ENCODE measurements around the gene ZNF14.
"Not testable (repeated sequence)": the region's sequence is repeated elsewhere in the genome, so short reads cannot be mapped to it uniquely, and the experiment has no call there.

The ZNF14 gene

DNA sequence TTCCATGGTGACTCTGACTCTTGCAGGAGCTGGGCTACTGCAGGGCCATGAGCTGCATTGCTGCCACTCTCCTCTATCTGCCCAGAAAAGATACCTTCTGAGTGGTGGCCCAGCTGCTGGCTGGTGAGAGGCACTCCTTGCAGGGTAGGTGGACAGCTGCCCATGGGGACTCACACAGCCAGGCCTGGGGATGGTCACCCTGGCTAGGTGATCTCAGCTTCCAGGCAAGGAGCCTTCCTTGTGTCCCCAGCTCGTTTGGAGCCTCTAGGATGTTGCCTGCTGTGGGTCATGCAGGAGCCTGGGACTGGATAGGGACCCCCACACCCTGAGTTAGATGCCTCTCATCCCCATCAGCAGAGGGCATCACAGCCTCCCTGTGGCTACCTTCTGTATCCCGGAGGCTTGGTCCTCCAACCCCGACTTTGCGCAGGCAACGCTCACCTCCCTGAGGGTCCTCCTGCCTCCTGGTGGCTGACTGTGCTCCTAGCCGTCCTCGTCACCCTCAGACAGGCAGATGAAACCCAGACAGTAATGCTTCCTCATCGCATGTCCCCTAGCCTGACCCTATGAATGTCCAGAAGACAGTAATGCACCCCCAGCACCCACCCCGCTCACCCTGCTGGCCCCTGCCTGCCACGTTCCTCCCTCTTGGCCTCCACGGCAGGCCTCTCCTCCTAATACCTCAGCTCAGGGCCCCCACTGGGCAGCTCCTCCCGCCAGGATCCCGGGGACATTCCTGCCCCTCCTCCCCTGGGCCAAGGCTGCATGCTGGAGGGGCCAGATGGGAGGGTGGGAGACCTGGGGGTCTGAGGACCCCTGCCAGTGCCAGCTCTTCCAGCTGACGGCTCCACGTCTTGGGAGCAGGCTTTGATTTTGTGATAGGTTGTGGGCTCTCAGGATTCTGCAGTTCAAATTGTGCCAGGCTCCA, 13.6 kb upstream of the ZNF14 start:
- no peak for DNase-seq

DNA sequence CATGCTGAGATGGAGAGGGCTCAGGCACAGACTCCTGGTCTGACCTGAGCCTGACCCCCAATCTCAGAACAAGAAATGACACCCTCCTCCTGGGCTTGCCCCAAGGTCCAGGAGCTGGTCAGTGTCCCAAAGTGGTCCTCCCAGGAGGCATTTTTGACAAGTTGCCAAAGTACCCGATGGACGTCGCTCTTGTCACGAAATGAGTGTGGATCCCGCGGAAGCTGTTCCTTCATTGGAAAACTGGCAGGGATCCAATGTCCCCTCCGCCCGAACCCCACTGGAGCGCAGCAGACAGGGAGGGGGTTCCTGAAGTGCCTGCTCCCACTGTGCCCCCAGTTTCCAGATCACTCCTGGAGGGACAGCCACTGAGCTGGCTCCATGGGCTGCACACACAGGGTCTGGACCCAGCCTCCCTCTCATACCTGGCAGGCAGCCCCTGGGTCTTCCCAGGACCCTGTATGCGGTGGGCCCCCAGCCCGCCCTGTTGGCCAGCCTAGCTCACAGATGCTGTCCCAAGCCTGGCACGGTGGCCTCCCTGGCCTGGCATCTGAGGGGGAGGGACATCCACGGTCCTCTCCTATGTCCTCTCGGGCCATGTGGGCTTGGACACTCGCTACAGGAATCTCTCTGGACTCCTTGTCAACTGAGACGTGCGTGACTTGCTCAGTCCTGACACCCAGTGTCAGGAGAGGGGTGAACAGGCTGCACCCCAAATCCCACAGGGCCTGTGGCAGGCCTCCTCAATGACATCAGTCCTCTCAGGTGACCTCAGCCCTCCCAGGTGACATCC, 12.8 kb upstream of the ZNF14 start:
- no peak for DNase-seq

DNA sequence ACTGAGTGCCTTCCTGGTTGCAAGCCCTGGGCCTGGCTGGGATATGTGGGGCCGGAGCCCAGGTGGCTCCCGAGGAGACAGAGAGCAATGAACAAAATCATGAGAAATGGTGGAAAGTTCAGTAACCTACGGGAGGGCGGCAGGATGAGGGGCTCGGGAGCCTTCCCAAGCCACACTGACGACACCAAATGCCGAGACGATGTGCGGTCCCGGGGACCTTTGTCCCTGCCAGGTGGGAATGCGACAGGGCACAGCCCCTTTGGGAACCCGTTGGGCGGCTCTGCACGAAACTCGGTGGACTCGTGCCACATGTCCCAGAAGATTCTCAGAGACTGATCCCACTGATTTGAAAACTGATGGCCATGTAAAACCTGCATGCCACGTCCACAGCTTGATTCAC, 11.7 kb upstream of the ZNF14 start:
- no peak for DNase-seq

DNA sequence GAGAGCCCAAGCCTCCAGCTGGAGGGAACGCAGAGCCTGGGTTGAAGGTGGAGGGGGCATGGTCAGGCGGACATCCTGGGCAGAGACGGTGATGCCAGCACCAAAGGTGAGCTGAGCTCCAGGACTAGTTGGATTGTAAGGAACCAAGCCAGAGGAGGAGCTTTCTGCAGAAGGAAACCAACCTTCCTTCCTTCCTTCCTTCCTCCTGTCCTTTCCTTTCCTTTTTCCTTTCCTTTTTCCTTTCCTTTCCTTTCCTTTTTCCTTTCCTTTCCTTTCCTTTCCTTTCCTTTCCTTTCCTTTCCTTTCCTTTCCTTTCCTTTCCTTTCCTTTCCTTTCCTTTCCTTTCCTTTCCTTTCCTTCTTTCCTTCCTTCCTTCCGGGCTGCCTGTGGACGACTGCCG, 11.0 kb upstream of the ZNF14 start:
- DNase-seq: not testable (repeated sequence)

DNA sequence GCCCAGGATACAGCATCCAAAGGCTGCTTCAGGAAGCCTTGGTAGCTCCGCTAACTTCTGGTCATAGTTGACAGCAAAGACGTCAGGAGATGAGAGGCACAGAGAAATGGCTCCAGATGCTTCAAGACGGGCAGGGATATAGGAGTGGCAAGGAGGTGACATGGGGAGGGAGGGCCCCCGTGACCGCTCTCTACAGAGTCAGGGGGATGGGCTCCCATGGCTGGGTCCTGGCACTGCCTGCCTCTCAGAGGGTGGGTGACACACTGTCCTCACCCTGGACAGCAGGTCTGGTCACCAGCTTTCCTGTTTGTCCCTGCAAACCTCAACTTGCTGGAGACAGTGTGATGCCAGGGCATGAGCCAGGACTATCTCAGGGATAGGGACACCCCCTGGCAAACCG, 10.3 kb upstream of the ZNF14 start:
- DNase-seq: no peak

DNA sequence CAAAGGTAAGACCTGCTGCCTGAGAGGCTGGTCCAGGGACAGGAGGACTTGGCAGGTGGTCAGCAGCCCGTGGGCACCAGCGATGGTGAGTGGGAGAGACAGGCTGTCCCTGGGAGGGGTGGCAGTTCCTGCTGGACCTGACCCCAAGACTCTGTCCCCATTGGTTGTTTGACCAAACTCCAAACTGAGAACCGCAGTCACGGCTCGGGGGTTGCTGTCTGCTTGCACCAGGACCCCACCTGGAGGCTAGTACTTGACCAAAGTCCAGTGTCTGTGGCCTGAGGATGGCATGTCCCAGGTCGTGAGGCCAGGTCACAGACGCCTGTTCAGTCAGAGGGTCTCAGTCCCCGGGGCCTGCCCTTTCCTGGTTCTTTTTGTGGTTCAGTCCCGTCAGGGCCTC, 9.9 kb upstream of the ZNF14 start:
- DNase-seq: no peak

DNA sequence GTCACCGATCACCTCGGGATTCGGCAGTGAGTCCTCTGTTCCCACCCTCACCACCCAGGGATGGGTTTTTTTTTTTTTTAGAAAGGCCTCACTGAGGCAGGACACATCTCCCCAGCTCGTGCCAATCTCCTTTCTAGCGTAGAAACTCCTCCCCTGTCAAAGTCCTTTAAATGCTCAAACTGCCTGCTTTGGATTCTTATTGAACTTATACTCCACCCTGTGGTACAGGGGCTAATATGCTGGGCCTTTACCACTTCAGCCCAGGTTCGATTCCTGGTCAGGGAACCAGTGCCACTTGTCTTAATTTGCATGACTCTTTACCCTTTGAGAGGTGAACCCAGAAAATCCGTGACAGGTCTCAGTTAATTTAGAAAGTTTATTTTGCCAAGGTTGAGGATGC, 8.3 kb upstream of the ZNF14 start:
- no peak for DNase-seq

DNA sequence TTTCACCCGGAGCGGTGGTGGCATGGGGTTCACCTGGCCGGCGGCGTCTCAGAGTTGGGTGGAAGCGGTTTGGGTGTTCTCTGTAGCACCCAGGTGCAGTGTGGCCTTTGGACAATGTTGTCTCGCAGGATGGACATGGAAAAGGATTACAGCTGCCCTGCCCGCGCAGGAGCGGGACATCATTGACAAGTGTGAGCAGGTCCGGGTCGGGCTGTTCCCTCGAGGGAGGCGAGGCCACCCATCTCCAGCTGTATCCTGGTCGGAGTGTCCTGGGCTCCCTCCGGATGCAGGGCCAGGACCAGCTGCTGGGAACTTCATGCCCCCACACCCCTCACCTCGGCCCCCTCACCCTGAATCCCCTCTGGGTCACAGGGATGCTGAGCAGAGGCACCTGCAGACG, 7.8 kb upstream of the ZNF14 start:
- no peak for DNase-seq

DNA sequence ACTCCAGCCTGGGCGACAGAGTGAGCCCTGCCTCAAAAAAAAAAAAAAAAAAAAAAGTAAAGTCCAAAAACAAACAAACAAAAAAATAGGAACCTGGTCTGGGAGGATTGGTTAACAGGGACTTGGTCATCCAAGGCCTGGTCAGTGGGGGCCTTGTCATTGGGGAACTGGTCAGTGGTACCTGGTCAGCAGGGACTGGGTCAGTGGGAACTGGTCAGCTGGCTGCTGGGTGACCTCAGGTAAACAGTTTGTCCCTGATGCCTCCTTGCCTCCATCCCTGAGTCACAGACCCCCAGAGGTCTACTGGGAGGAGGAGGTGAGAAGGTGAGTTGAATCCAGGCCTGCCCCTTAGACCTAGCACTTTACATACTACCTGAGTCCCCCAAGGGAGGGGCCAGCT, 5.7 kb upstream of the ZNF14 start:
- no peak for DNase-seq

DNA sequence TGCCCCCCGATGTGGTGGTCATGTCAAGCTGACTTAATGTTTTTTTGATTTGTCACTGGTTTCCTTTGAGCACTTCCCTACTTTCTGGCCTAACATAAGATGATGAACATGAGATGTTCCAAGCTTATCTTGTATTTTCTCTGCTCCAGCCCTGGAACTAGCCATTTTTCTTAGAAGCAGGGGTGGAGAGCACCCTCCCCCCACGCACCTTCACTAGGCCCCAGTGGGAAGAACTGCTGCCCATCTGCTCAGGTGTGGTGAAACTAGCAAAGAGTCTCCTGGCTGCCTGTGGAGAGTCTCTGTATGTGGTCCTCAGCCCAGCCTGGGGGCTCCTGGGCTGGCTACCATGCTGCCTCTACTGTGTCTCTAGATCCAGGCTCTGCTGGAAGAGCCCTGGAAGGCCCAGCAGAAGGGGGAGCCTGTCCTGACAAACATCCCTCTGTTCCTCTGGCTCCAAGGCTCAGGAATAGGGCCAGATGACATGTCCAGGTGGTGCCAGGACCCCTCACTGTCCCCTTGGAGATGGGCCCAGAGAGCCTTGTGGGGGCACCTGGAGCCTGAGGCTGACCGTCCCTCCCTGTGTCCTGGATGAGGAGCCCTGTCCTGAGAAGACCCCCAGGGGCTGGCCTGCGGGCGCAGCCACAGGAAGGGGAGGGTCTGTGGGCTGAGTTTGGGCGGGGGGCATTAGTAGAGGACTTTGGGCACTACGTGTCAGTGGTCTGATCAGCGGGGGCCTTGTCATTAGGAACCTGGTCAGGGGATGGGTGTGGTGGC, 4.8 kb upstream of the ZNF14 start:
- no peak for DNase-seq

DNA sequence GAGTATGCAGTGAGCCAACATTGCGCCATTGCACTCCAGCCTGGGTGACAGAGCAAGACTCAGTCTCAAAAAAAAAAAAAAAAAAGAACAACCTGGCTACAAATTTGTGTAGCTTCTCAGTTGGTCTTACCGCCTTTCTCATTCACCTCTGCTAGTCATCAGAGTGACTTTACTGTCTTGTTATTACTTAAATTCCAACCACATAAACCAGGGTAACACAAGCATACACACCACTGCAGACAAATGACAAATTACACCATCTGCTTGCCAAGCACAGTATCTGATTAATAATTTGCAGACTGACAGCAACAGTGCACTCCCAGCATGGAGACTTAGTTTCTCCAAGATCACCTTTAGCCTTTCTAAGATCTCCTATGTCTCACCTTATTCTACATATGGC, 11.0 kb downstream of the ZNF14 start:
- DNase-seq: no peak

DNA sequence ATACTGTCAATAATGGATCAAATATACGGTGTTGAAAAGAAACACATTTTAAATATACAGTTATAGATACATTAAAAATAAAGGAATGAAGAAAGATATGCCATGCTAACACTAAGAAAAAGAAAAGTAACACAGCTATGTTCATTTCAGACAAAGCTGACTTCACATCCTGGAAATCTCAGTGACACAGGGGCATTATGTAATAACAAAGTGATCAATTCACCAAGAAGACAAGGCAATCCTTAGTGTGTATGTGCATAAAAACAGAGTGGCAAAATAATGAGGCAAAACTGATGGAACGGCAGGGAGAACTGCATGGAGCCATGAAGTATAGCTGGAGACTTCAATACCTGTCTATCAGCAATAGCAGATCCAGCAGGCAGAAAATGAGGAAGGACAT, 13.1 kb downstream of the ZNF14 start:
- DNase-seq: no peak

DNA sequence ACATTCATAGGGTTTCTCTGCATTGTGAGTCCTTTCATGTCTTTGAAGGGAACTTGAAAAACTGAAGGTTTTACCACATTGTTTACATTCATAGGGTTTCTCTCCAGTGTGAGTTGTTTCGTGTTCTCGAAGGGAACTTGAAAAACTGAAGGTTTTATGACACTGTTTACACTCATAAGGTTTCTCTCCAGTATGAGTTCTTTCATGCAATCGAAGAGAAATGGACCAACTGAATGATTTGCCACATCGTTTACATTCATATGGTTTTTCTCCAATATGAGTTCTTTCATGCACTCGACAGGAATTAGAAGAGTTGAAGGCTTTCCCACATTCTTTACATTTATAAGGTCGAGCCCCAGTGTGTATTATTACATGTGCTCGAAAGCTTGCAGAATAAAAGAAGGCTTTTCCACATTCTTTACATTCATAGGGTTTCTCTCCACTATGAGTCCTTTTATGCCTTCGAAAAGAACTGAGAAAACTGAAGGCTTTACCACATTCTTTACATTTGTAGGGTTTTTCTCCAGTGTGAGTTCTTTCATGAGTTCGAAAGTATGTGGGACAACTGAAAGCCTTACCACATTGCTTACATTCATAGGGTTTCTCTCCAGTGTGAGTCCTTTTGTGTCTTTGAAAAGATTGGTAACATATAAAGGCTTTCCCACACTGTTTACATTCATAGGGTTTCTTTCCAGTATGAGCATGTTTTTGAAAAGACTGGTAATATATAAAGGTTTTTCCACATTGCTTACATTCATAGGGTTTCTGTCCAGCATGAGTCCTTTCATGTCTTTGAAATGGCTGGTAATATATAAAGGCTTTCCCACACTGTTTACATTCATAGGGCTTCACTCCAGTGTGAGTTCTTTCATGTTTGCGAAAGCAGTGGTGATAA, 20.7 kb downstream of the ZNF14 start:
- DNase-seq: no peak

DNA sequence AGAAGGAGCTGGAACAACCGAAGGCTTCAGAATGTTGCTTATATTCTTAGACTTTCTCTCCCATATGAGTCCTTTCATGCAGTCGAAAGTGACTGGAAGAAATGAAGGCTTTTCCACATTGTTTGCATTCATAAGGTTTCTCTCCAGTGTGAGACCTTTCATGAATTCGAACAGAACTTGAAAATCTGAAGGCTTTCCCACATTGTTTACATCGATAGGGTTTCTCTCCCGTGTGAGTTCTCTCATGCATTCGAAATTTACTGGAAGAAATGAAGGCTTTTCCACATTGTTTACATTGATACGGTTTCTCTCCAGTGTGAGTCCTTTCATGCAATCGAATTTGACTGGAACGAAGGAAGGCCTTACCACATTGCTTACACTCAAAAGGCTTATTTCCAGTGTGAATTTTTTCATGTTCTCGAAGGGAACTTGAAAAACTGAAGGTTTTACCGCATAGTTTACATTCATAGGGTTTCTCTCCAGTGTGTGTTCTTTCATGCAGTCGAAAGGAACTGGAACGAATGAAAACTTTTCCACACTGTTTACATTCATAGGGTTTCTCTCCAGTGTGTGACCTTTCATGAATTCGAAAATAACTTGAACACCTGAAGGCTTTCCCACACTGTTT, 21.5 kb downstream of the ZNF14 start:
- no peak for DNase-seq

DNA sequence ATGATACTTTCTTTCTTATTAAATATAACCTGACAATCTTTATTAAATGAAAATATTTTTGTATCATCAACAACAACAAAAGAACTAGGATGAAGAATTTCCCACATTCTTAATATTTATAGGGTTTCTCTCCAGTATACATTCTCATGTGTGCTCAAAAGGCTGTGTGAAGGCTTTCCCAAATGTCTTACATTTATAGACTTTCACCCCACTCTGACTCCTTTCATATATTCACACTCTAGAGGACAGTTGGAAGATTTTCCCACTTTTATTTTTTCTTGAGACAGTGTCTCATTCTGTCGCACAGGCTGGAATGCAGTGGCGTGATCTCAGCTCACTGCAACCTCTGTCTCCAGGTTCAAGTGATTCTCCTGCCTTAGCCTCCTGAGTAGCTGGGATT, 22.4 kb downstream of the ZNF14 start:
- no peak for DNase-seq

DNA sequence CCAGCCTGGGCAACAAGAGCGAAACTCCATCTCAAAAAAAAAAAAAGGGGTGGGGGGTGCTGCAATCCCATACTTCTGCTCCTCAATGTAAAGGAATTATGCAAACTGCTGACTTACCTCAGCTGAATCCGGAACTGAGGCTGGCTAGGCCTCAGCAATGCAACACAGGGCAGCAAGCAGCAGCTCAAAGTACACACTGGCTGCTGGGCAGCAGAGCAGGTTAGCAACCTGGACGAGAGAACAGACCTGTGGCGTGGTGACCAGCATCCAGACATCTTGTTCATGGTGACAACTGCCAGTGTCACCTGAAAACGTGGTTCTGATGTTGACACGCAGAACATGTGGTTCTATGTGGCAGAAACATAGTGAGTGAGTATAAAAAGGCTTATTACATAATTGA, 28.1 kb downstream of the ZNF14 start:
- DNase-seq: no peak

DNA sequence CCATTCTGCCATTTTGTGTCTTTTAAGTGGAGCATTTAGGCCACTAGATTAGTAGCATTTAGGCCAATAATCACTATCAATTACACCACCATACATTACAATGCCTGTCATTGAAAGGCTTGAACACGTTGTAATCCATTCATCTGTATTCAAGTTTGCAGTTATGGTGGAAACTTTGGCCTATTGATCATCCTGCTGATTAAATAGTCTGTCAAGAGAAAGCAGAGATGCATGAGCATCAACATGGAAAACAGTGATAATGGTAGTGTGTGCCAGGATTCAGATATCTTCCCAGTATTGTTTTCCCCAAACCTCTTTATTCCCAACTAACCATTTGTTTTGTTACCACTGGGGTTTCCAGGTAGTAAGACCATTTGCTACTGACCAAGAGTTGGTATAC, 32.4 kb downstream of the ZNF14 start:
- not testable (repeated sequence) for DNase-seq

DNA sequence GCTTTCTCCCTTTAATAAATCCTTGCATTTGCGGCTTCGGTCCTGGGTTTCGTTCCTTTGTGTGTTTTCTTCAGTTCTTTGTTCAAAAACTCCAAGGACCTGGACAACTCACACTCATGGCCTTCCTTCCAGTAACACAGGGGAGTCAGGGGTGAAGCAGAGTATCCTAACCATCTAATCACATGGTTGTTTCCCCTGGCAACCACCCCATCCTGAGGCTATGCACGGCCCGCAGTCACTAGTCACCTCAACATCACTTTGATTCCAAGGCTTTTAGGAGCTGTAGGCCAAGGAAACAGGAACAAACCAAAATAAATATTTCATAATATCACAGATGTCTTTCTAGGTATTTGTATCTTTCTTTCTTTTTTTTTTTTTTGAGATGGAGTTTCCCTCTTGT, 35.3 kb downstream of the ZNF14 start:
- DNase-seq: no peak

DNA sequence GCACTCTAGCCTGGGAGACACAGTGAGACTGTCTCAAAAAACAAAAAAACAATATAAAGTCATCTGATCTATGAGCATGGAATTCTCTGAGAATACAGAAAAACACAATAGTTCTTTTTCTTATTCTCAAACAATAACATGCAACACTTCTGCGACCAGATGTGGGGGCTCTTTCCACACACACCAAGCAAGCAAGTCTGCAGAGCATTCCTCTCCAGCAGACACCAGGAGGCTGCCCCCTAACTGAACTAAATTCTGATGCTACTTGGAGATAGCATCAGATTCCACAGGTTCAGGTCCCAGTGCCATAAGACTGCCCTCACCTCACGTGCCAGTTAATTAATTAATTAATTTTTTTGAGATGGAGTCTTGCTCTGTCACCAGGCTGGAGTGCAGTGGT, 36.5 kb downstream of the ZNF14 start:
- no peak for DNase-seq

DNA sequence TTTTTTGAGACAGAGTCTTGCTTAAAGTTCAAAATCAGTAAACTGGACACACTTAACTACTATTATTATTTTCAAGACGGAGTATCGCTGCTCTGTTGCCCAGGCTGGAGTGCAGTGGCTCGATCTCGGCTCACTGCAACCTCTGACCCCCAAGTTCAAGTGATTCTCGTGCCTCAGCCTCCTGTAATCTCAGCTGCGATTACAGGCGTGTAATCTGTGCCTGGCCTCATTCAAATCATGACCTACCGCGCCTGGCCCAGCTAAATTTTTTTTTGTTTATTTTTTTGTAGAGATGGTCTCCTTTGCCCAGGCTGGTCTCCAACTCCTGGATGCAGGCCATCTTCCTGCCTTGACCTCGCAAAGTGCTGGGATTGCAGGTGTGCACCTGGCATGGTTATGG, 41.2 kb downstream of the ZNF14 start:
- DNase-seq: no peak

DNA sequence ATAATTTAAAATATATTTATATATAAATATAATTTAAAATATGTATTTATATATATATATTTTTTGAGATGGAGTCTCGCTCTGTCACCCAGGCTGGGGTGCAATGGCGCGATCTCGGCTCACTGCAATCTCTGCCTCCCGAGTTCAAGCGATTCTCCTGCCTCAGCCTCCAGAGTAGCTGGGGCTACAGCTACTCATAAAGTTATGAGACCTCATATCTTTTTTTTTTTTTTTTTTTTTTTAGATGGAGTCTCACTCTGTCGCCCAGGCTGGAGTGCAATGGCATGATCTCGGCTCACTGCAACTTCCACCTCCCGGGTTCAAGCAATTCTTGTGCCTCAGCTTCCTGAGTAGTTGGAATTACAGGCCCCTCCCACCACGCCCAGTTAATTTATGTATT, 43.9 kb downstream of the ZNF14 start:
- not testable (repeated sequence) for DNase-seq

DNA sequence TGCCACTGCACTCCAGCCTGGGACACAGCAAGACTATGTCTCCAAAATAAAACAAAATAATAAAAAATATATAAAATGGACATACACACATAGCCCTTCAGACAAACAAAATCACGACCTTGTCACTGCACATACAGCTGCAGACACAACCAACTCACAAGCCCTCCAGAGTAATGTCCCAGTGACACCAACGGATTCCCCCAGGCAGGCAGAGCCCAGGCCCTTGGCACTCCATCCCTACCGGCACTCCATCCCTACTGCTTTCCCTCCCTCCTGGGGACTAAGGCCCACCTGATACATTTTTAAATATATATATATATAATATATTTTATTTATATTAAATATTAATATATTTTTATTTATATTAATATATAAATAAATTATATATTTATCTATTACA, 45.8 kb downstream of the ZNF14 start:
- no peak for DNase-seq

Data from fibroblast of skin of right quadriceps (primary cell).